HG03520 (cell line): Measurements from ENCODE around the gene ABHD17B.
"Not testable (repeated sequence)": the region's sequence is repeated elsewhere in the genome, so short reads cannot be mapped to it uniquely, and the experiment has no call there.

ENCODE experiments used
- ATAC-seq: cut with Tn5 transposase; IDR thresholded peaks from one replicate; pipeline ENCODE4 v1.9.1; 2021; ENCODE audit warnings: mild to moderate bottlenecking, moderate library complexity; ENCODE audit not compliant: unreplicated experiment

Gene ABHD17B

GRCh38 chr9:71911061-71911907 lies at the start of gene ABHD17B, which contains the start of gene C9orf85:
ABHD17B (minus strand) TSS chr9:71911193; CDS start chr9:71875080, 36,113 bp downstream.
C9orf85 (plus strand) TSS chr9:71911639; CDS start chr9:71911735, 96 bp downstream.
- peak; percentile 93 for ATAC-seq

- no peak for ATAC-seq
Observed at GRCh38 chr9:71955300-71955915, 44.4 kb upstream of the ABHD17B start.

- not testable (repeated sequence) for ATAC-seq
Observed at GRCh38 chr9:71954652-71955051, 43.7 kb upstream of the ABHD17B start.

GRCh38 chr9:71944754-71945375 lies 33.9 kb upstream of the ABHD17B start:
- ATAC-seq, result no peak

GRCh38 chr9:71941998-71942567 lies 31.1 kb upstream of the ABHD17B start:
- ATAC-seq, result no peak

- ATAC-seq, result no peak
Observed at GRCh38 chr9:71941060-71941568, 30.1 kb upstream of the ABHD17B start.

- ATAC-seq, result no peak
Observed at GRCh38 chr9:71937898-71938297, 26.9 kb upstream of the ABHD17B start.

- no peak for ATAC-seq
Observed at GRCh38 chr9:71937070-71937625, 26.2 kb upstream of the ABHD17B start.

- ATAC-seq, result no peak
Observed at GRCh38 chr9:71936066-71936465, 25.1 kb upstream of the ABHD17B start.

GRCh38 chr9:71931166-71931565 lies 20.2 kb upstream of the ABHD17B start:
- no peak for ATAC-seq

GRCh38 chr9:71929791-71930440 lies 18.9 kb upstream of the ABHD17B start:
- no peak for ATAC-seq

- ATAC-seq, result no peak
Observed at GRCh38 chr9:71929223-71929622, 18.2 kb upstream of the ABHD17B start.

- no peak for ATAC-seq
Observed at GRCh38 chr9:71928806-71929205, 17.8 kb upstream of the ABHD17B start.

GRCh38 chr9:71928376-71928775 lies 17.4 kb upstream of the ABHD17B start:
- ATAC-seq, result no peak

GRCh38 chr9:71925834-71926233 lies 14.8 kb upstream of the ABHD17B start:
- no peak for ATAC-seq

- ATAC-seq, result no peak
Observed at GRCh38 chr9:71924576-71924975, 13.6 kb upstream of the ABHD17B start.

- ATAC-seq, result no peak
Observed at GRCh38 chr9:71921190-71921814, 10.3 kb upstream of the ABHD17B start.

- no peak for ATAC-seq
Observed at GRCh38 chr9:71920456-71921189, 9.6 kb upstream of the ABHD17B start.

GRCh38 chr9:71918419-71918818 lies 7.4 kb upstream of the ABHD17B start:
- no peak for ATAC-seq
